GM18868 (cell line): ENCODE results near the gene GGTA1.
"Not testable (repeated sequence)": the region's sequence is repeated elsewhere in the genome, so short reads cannot be mapped to it uniquely, and the experiment has no call there.

Source experiments
- ATAC-seq: cut with Tn5 transposase; IDR thresholded peaks from one replicate; pipeline ENCODE4 v1.9.1; 2021; ENCODE audit warnings: mild to moderate bottlenecking, moderate library complexity; ENCODE audit not compliant: unreplicated experiment

GGTA1 gene

DNA sequence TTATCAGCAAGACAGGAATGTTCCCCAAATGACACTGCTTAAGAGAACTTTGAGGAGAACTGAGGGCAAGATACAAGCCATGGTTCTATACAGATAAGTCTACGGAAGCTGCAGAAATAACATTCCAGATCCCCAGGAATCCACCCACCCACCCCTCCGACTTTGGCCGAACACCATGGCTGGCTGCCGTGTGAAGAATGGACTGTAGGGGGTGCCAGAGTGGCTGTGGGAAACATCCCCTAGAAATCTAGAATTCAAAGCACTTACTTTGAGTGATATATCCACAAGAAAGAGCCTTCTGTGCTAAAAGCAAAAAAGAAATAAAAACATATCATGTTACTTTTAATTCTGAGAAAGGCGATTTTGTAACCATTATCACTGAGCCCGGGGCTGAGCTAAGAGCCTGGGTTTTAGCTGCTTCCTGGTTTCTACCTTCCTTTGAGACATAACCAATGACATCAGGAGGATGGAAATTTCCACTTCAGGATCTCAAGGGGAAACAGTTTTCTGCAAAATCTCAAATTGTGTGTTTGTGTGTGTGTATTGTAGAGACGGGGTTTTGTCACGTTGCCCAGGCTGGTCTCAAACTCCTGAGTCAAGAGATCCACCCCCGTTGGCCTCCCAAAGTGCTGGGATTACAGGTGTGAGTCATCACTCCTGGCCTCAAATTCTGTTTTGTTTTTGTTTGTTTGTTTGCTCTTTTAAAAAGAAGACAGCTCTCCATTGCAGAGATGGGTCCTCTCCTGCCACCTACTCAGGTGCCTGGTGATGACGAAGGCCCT is 36.4 kb downstream of the GGTA1 start:
- ATAC-seq: no peak

GRCh38 chr9:121459513-121459912 is 40.1 kb downstream of the GGTA1 start:
- ATAC-seq: no peak

DNA sequence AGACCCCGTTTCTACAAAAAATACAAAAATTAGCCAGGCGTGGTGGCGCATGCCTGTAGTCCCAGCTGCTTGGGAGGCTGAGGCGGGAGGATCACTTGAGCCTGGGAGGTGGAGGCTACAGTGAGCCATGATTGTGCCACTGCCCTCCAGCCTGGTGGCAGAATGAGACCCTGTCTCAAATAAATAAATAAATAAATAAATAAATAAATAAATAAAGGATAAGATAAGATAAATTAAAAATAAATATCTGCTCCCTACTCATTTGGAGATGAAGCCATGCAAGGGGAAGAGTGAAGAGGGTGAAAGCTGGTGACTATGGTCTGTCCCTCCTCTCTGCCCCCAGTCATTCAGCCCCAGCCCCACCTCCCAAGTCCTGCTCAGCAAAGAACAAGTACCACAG is 41.2 kb downstream of the GGTA1 start:
- not testable (repeated sequence) for ATAC-seq

DNA sequence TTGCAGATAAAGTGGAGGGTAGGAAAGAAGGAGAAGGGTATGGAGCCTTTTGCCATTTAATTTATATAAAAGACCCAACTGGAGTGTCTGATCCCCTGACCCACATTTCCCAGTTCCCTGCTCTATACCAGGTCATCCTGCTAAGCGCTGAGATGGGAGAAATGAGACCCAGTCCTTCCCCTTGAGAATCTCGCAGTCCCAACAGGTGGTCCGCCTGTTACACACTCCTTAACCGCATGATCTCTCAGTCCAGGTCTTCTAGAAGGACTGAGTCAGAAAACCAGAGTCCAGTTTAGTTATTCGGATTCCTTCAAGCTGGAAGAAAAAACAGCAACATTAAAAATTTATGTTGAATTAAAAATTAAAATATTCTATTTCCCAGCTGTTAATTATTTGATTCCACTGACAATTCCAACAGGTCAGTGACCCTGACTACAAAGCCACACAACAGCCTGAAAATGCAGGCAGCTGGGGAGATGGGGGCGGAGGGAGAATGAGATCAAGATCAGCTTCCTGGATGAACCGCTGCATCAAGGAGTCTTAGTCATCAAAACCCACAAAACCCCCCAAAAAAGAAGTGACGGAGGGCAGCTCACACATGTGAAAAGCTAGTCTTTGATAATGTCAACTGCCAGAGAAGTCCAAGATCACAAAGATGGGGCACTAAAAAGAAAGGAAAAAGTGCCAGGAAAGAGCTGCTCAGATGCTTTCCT is 44.0 kb downstream of the GGTA1 start:
- ATAC-seq: no peak

DNA sequence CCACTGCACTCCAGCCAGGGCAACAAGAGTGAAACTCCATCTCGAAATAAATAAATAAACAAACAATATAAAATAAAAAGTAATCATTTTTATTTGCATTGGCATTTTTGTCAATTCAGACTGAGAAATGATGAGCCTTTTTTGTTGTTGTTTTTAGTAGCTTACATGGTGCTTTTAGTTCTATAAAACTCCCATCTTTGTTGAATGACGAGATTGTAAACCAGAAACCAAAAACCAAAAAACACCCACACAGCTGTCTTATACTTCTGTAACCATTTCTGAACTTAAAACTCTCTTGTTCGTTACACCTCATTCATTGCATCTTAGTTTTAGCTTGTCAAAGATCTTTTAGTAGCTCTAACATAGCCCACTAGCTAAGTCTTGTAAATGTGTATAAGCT is 44.7 kb downstream of the GGTA1 start:
- no peak for ATAC-seq

DNA sequence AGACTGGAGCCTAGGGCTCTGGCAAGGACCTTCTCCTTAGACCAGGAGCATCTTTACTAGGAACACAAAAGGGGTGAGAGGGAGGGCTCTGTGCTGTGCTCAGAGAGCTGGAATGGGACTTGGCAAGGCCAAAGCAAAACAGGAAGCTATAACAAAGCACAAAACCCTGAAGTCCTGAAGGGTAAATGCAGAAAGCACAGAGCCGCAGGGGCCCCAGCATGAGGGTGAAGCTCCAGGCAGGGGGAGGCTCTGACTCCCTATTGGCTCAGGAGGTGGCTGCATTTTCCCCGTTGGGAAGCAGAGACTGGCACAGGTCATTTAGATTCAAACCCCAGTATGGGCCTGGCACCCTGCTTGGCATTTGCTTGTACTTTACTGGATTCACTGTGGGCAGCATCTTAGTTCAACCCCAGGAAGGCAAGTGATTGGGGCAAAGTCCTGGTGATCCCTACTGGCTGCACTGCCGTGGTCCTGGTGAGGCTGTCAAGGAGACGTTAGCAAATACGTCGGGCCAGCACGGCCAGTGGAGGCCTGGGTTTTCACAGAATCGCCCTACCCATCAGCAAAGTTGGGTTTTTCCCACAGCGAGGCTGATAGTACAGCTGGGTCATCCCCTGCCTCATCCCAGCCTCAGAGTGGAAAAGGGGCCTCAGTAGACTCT is 46.3 kb downstream of the GGTA1 start:
- ATAC-seq: no peak

DNA sequence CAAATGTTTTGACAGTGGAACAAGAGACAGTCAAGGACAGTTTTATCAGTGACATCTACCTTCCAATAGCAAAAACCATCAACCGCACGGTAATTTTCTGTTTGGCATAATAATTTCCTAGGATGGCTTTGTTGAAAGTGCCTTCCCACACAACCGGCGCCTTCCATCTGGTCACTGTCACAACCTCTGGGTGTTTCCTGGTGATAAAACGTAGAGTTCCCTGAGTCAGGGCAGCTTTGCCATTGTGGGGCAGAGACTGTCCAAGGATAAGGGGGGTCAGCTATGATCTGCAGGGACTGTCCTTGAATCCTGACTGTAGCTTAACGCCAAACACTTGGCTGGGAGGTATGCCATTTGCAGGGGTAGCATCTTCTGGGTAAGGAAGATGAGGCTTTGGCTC is 47.6 kb downstream of the GGTA1 start:
- no peak for ATAC-seq

DNA sequence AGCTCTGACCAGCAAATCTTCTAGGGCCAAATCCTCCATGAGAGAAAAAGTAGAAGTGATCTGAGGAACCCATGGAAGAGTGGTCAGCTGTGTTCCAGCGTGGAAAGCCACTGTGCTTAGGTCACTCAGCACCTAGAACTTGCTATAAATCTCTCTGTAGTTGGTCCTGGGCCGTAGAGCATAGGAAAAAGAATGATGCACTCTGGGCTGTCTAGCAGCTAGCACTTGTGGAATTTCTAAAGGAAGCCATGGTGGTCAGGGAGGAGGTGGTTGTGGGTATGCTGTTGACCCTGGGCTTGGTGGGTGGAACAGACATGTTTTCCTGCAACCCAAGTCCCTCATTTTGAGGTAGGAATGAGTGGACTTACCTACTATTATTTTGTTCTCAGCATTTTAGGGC is 48.1 kb downstream of the GGTA1 start:
- ATAC-seq: no peak

DNA sequence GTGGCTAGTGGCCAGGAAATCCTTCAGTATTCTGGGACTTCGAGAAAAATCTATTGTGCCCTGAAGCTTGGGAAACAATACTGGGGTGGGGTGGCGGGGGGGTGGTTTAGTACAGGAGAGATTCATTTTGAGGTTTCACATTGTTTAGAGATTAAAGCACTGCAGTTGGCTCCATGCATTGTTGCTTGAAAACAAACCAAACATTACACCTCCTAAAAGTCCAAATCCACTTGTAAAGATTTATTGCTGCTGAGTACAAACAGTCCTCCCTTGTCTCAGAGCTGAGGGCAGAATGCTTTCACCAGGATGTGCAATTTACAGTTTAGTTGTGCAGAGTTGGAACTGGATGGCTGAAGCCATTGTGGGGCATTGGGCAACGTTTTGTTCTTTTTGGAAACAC is 49.4 kb downstream of the GGTA1 start:
- no peak for ATAC-seq

DNA sequence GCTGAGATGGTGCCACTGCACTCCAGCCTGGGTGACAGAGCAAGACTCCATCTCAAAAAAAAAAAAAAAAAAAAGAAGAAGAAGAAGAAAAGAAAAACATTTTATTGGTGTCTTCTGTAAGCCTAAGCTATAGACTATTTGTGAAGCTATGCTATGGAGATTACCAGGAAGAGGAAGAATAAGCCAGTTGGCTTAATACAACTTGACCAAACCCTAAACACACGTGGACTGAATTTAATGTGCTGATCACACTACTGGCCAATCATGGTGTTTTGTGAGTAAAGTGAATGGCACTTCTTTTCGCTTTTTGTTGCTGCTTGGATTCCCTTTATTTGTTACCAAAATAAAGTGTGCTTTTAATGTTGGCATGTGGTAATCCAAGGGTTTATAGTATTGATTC is 49.9 kb downstream of the GGTA1 start:
- no peak for ATAC-seq

GRCh38 chr9:121447321-121447834 is 52.3 kb downstream of the GGTA1 start:
- no peak for ATAC-seq

GRCh38 chr9:121445986-121446385 is 53.7 kb downstream of the GGTA1 start:
- ATAC-seq: no peak

DNA sequence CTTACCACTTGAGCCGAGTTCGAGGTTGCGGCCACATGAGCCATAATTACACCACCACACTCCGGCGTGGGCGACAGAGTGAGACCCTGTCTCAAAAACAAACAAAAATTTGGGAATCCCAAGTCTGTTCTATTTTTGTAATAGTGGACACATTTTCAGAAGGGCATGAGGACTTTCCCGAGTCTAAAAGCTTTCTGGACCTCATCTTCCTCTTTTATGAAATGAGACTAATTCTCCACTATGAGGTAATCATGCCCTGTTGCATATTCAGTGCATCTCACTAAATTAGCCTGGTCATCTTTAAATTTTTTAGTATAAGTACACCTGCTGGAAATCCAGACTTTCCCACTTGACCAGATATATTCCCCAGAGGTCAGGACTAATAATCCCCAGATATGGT is 55.7 kb downstream of the GGTA1 start:
- ATAC-seq: no peak

GRCh38 chr9:121441165-121441564 is 58.5 kb downstream of the GGTA1 start:
- no peak for ATAC-seq

- no peak for ATAC-seq
These were observed 59.7 kb downstream of the GGTA1 start for GRCh38 chr9:121439711-121440664.

- ATAC-seq: no peak
These were observed 60.6 kb downstream of the GGTA1 start for GRCh38 chr9:121439016-121439415.

DNA sequence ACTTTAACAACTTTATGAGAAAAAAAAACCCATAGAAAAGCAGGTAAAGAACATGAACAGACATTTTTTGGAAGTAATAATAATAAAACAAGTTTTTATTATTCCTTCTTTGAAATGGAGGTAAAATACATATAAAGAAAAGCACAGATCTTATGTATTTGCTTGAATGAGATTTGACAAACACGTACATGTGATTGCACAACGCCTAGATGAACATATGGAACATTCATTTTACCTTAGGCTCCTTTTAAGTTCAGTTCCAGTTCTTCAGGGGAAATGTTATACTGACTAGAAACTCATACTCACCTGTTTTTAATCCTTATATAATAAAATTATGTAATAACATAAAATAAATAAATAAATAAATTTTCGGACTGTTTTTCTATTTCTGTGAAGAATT is 61.8 kb downstream of the GGTA1 start:
- no peak for ATAC-seq

GRCh38 chr9:121437046-121437445 is 62.6 kb downstream of the GGTA1 start:
- ATAC-seq: not testable (repeated sequence)

DNA sequence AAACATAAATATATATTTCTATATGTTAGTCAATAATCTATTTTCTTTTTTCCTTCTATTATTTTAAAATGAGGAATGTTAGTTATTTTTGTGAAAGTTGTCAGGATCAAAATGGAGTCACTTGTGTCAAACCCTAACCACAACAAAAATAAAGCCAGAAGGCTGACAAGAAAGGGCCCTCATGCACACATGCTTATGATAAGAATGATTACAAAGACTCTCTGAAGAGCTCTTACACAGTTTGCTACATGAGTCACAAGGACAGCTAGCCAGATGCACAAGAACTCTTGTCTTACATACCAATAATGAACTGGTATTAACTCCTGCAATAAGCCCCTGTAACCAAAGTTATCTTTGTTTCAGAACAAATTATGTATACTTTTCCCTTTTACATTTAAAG is 64.7 kb downstream of the GGTA1 start:
- ATAC-seq: no peak

DNA sequence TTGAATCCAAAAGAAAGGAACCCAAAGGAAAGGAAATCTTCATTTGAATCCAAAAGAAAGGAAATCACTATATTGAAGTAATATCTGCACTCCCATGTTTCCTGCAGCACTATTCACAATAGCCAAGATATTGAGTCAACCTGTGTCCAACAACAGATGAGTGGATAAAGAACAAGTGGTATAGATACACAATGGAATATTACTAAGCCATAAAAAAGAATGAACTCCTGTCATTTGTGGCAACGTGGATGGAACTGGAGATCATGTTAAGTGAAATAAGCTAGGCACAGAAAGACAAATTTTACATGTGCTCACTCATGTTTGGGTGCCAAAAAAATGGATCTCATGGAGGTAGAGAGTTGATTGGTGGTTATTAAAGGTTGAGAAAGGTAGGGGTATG is 71.7 kb downstream of the GGTA1 start:
- ATAC-seq: no peak

- ATAC-seq: no peak
These were observed 75.6 kb downstream of the GGTA1 start for GRCh38 chr9:121424024-121424432.
